Prostate gland (tissue), 2 donors: ENCODE data around the gene NPAT. TPM values are rescaled to one million over a fixed set of nuclear protein-coding genes. Genes with fewer than 3 reads are reported as not detected.
"Not testable (repeated sequence)": the region's sequence is repeated elsewhere in the genome, so short reads cannot be mapped to it uniquely, and the experiment has no call there.

Experiments used
- DNase-seq: peaks from one replicate; pipeline ENCODE4 v3.0.0-alpha.2; 2019; ENCODE audit warnings: low spot score
- H3K27ac ChIP-seq, 2 donors: fragments of 200-600 bp; sonication (generic); 2 replicates each; pipeline ENCODE4 v1.5.1; 2017 to 2019
- H3K27me3 ChIP-seq: fragments of 200-600 bp; sonication (generic); replicated peaks from 2 replicates; pipeline ENCODE4 v1.5.1; 2019; ENCODE audit not compliant: insufficient read depth
- H3K36me3 ChIP-seq, 2 donors: fragments of 200-600 bp; sonication (generic); 1 replicate in 1 of 2; 2 replicates in 1 of 2; pipeline versions ENCODE4 v1.5.1 to v1.8.1; 2017 to 2019
- H3K4me1 ChIP-seq: fragments of 200-600 bp; sonication (generic); replicated peaks from 2 replicates; pipeline ENCODE4 v1.5.1; 2019
- H3K4me3 ChIP-seq, 2 donors: fragments of 200-600 bp; sonication (generic); 2 replicates each; pipeline ENCODE4 v1.5.1; 2017 to 2019
- H3K9me3 ChIP-seq: fragments of 200-600 bp; sonication (generic); 2 replicates; pipeline ENCODE4 v1.5.1; 2017
- POLR2A ChIP-seq: fragments of 450-650 bp; IDR thresholded peaks from one replicate; pipeline ENCODE4 v1.6.1; 2016; ENCODE audit warnings: antibody characterized with exemption, mild to moderate bottlenecking
- POLR2AphosphoS5 ChIP-seq: sonication (generic); formaldehyde crosslinking; IDR thresholded peaks from one replicate; pipeline ENCODE4 v1.6.1; 2017; ENCODE audit warnings: antibody characterized with exemption
- WGBS: methylation state at CpG from one replicate; pipeline ENCODE4 v1.1.5; 2018; 5-methylcytosine and 5-hydroxymethylcytosine counted together
- intact Hi-C: fragments of 100-400 bp; cut with DNase I; formaldehyde crosslinking; loops from one replicate; pipeline ENCODE4 v1.14.2; 2022
- total RNA-seq, 2 donors: library from RNA; depleted of rRNA; stranded (reverse); fragments of >200 nt; gene quantifications; one replicate each; pipeline ENCODE4 v1.1.0, GENCODE V29; 2016
- TF ChIP-seq, protein P1 (sequence below), 4 experiments: fragments of 200-600 bp in 2 of 4; fragments of 450-650 bp in 2 of 4; sonication (generic) in 2 of 4; IDR thresholded peaks; 1 replicate in 3 of 4; 2 replicates in 1 of 4; pipeline ENCODE4 v1.5.1; 2016 to 2019; ENCODE audit warnings: antibody characterized with exemption in 4 of 4, mild to moderate bottlenecking in 2 of 4, moderate library complexity in 2 of 4

NPAT gene
- total RNA-seq, 2 donors from 2014 or later: 18.1 to 25.3 TPM

DNA sequence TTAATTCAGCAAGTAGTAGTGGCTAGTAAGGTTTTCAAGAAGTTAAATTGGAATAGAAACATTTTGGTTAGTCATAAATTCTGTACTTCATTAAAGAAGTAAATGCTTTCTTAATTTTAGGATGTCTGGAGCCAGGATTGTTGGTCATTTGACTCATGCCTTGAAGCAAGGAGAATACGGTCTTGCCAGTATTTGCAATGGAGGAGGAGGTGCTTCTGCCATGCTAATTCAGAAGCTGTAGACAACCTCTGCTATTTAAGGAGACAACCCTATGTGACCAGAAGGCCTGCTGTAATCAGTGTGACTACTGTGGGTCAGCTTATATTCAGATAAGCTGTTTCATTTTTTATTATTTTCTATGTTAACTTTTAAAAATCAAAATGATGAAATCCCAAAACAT, 75.3 kb downstream of the NPAT start:
- Histone ChIP-seq H3K4me1 (no peaks in the 10 kb centered on the region), H3K4me3 (no peak overlapping the region), H3K36me3 (peaks cover 0 to 9% of the 10 kb centered on the region in 2 donors), H3K9me3 (no peaks in the 10 kb centered on the region), H3K27ac (no peak overlapping the region), H3K27me3 (no peaks in the 10 kb centered on the region)
- intact Hi-C loops: no loop called here
- TF ChIP-seq, protein P1, sequence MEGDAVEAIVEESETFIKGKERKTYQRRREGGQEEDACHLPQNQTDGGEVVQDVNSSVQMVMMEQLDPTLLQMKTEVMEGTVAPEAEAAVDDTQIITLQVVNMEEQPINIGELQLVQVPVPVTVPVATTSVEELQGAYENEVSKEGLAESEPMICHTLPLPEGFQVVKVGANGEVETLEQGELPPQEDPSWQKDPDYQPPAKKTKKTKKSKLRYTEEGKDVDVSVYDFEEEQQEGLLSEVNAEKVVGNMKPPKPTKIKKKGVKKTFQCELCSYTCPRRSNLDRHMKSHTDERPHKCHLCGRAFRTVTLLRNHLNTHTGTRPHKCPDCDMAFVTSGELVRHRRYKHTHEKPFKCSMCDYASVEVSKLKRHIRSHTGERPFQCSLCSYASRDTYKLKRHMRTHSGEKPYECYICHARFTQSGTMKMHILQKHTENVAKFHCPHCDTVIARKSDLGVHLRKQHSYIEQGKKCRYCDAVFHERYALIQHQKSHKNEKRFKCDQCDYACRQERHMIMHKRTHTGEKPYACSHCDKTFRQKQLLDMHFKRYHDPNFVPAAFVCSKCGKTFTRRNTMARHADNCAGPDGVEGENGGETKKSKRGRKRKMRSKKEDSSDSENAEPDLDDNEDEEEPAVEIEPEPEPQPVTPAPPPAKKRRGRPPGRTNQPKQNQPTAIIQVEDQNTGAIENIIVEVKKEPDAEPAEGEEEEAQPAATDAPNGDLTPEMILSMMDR (IDR thresholded peaks at IDR 0.05): no peak
- no peak for TF ChIP-seq POLR2AphosphoS5
- TF ChIP-seq POLR2A: no peak
- no peak for DNase-seq
- WGBS: 73% methylated on average over 1 of the region's 1 CpG

DNA sequence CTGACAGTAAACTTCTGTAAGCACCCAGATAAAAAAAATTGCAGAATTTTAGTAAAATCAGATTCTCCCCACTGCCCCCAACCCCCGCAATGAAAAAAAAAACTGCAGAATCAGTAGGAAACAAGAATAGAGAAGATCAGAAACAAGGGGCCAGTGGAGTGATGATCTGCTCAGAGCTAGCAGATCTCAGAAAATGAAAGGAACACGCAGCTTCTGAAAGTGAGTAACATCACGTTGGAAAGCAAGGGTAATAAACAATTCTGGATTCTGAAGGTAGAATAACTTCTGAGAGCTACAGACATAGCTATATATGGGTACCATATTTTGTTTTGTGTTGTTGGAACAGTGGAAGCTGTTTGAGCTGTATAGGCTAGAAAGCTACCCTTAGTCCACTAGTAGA, 77.8 kb downstream of the NPAT start:
- H3K9me3 ChIP-seq: no peaks in the 10 kb centered on the region
- H3K27me3 ChIP-seq: no peaks in the 10 kb centered on the region
- no peaks in the 10 kb centered on the region for H3K4me1 ChIP-seq
- H3K4me3 ChIP-seq: no peak overlapping the region
- WGBS: 92% methylated on average over 3 of the region's 3 CpGs
- DNase-seq: no peak
- H3K36me3 ChIP-seq: peaks cover 5 to 9% of the 10 kb centered on the region in 2 donors
- intact Hi-C loops: no loop called here
- TF ChIP-seq, protein P1 (IDR thresholded peaks at IDR 0.05): no peak
- no peak for TF ChIP-seq POLR2A
- no peak for TF ChIP-seq POLR2AphosphoS5
- no peak overlapping the region for H3K27ac ChIP-seq

DNA sequence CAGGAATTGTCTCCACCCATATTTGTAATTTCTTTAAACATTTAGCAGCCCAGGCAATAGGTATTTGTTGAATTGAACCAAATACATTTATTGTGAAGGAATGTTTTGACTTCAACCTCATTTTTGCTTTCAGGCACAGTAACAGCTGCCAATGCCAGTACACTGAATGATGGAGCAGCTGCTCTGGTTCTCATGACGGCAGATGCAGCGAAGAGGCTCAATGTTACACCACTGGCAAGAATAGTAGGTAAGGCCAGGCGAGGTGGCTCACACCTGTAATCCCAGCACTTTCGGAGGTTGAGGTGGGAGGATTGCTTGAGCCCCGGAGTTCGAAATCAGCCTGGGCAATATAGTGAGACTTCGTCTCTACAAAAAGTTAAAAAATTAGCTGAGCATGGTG, 80.1 kb downstream of the NPAT start:
- peaks cover 0 to 5% of the 10 kb centered on the region in 2 donors for H3K36me3 ChIP-seq
- no peak for TF ChIP-seq POLR2AphosphoS5
- TF ChIP-seq, protein P1 (IDR thresholded peaks at IDR 0.05): no peak
- TF ChIP-seq POLR2A: no peak
- H3K4me1 ChIP-seq: no peaks in the 10 kb centered on the region
- no peak for DNase-seq
- WGBS: 90% methylated on average over 7 of the region's 7 CpGs
- H3K4me3 ChIP-seq: no peak overlapping the region
- intact Hi-C loops: no loop called here
- H3K27me3 ChIP-seq: no peaks in the 10 kb centered on the region
- H3K9me3 ChIP-seq: no peaks in the 10 kb centered on the region
- H3K27ac ChIP-seq: no peak overlapping the region

DNA sequence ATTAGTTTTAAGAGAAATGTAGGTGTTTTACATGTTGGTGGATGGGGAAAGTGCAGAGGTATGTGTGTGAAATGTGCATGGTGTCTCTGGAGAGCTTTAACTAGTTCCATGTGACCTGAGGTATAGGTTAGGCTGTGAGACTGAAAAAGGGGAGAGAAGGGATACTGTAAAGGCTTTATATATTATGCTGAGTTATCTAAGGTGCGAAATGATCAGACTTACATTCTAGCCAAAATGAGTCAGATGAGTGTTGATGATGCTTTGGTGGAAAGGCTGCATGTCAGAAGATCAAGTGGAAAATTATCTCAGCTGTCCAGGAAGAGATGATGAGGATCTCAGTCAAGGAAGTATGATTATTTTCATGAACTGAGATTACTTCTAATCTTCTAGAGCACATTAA, 85.2 kb downstream of the NPAT start:
- intact Hi-C loops: no loop called here
- Histone ChIP-seq H3K27ac (no peak overlapping the region), H3K4me1 (no peaks in the 10 kb centered on the region), H3K4me3 (no peak overlapping the region), H3K9me3 (no peaks in the 10 kb centered on the region), H3K27me3 (no peaks in the 10 kb centered on the region), H3K36me3 (peaks cover 0 to 5% of the 10 kb centered on the region in 2 donors)
- no peak for DNase-seq
- TF ChIP-seq POLR2A (no peak), POLR2AphosphoS5 (no peak)
- TF ChIP-seq, protein P1 (IDR thresholded peaks at IDR 0.05): no peak
- 97% methylated on average over 1 of the region's 1 CpG for WGBS

DNA sequence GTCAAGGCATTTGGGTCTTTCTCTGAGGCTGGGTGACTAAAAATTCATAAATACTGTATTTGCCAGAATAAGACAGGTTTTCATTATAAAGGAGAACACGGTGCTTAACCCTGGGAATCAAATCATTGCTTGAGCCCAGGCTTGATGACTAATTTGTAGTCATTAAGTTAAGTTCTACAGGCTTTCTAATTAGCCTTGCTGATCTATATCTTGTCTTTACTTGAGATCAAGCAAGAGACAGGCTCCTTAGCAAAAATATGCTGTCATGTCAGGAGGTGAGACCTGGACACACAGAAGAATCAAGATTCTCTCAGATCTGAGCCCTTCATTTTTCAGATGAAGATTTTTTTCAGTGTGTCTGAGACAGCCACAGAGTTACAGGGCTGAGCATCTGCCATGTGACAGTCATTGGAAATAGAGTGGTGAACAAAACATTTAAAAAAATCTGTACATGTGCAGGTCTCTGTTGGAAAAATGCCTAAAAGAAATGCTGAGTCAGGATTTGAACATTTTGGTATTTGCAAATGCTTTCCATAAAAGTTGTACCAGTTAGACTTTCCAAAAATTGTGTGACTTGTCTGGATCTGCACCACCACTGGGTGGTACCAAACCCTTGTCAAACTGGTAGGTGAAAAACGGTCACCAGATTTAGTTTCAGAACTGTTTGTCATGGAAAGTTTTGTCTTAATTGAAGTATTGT, 86.4 kb downstream of the NPAT start:
- Histone ChIP-seq H3K4me3 (no peak overlapping the region), H3K9me3 (no peaks in the 10 kb centered on the region), H3K4me1 (no peaks in the 10 kb centered on the region), H3K27ac (no peak overlapping the region), H3K27me3 (no peaks in the 10 kb centered on the region), H3K36me3 (peaks cover 0 to 5% of the 10 kb centered on the region in 2 donors)
- 59% methylated on average over 2 of the region's 2 CpGs for WGBS
- DNase-seq: no peak
- intact Hi-C loops: no loop called here
- TF ChIP-seq, protein P1 (IDR thresholded peaks at IDR 0.05): peak in 2 of 4 experiments; percentile 20 to 21
- TF ChIP-seq POLR2A (no peak), POLR2AphosphoS5 (no peak)

DNA sequence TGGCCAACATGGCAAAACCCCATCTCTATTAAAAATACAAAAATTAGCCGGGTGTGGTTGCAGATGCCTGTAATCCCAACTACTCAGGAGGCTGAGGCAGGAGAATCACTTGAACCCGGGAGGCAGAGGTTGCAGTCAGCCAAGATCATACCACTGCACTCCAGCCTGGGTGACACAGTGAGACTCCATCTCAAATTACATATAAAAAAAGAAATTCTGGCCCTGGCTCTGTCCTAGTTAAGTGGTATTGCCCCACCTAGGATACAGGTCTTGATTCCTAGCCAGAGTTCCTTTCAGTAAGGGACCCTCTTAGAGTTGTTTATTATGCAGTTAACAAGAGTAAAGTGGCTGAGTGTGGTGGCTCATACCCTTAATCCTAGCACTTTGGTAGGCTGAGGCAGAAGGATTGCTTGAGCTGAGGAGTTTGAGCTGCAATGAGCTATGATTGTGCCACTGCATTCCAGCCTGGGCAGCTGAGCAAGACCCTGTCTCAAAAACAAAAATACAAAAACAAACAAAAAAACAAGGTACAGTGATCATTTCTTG, 89.4 kb downstream of the NPAT start:
- H3K9me3 ChIP-seq, H3K27ac ChIP-seq, H3K4me1 ChIP-seq, H3K4me3 ChIP-seq, DNase-seq, H3K27me3 ChIP-seq, intact Hi-C loops, H3K36me3 ChIP-seq: not testable (repeated sequence)
- WGBS: 85% methylated on average over 2 of the region's 2 CpGs
